HepG2 (cell line): Measurements from ENCODE around the gene FAAP20. TPM values are rescaled to one million over a fixed set of nuclear protein-coding genes. Genes with fewer than 3 reads are reported as not detected.

ENCODE experiments used
- AGO2 ChIP-seq: fragments of 200-400 bp; formaldehyde crosslinking; optimal IDR thresholded peaks from 2 replicates; pipeline ENCODE3; 2017; ENCODE audit warnings: mild to moderate bottlenecking, low read depth, low read length, moderate library complexity
- AKNA ChIP-seq: sonication (generic); formaldehyde crosslinking; IDR thresholded peaks from 2 replicates; pipeline ENCODE4 v1.4.0; 2020; ENCODE audit warnings: missing genetic modification reagents, borderline replicate concordance
- ELF3 ChIP-seq: IDR thresholded peaks from 2 replicates; pipeline ENCODE4 v1.6.1; 2016; ENCODE audit warnings: missing genetic modification reagents, missing compliant biosample characterization
- ETV5 ChIP-seq: IDR thresholded peaks from 2 replicates; pipeline ENCODE4 v1.6.1; 2018; ENCODE audit warnings: missing biosample characterization, missing genetic modification reagents, inconsistent platforms, borderline replicate concordance
- GPN1 ChIP-seq: sonication (generic); formaldehyde crosslinking; IDR thresholded peaks from 2 replicates; pipeline ENCODE4 v1.5.1; 2020; ENCODE audit warnings: missing genetic modification reagents, borderline replicate concordance
- IRF2 ChIP-seq: IDR thresholded peaks from 2 replicates; pipeline ENCODE4 v1.6.1; 2018; ENCODE audit warnings: missing genetic modification reagents, missing compliant biosample characterization
- MTERF4 ChIP-seq: sonication (generic); formaldehyde crosslinking; IDR thresholded peaks from 2 replicates; pipeline ENCODE4 v1.8.0; 2023; ENCODE audit warnings: mild to moderate bottlenecking, missing genetic modification reagents
- PBX3 ChIP-seq: sonication (generic); formaldehyde crosslinking; IDR thresholded peaks from 2 replicates; pipeline ENCODE4 v1.8.1; 2023; ENCODE audit warnings: missing genetic modification reagents, inconsistent platforms, borderline replicate concordance
- RAD51 ChIP-seq: fragments of 450-650 bp; IDR thresholded peaks from 2 replicates; pipeline ENCODE4 v1.6.1; 2016; ENCODE audit warnings: borderline replicate concordance
- SRY ChIP-seq: sonication (generic); formaldehyde crosslinking; IDR thresholded peaks from 2 replicates; pipeline ENCODE4 v1.8.0; 2022; ENCODE audit warnings: mild to moderate bottlenecking, missing genetic modification reagents
- TRAFD1 ChIP-seq: sonication (generic); formaldehyde crosslinking; IDR thresholded peaks from 2 replicates; pipeline ENCODE4 v1.5.1; 2020; ENCODE audit warnings: missing genetic modification reagents, mild to moderate bottlenecking, borderline replicate concordance
- ZBTB25 ChIP-seq: IDR thresholded peaks from 2 replicates; pipeline ENCODE4 v1.6.1; 2018; ENCODE audit warnings: missing genetic modification reagents
- ZBTB39 ChIP-seq: sonication (generic); formaldehyde crosslinking; IDR thresholded peaks from 2 replicates; pipeline ENCODE4 v1.5.0; 2020; ENCODE audit warnings: missing genetic modification reagents
- ZNF329 ChIP-seq: sonication (generic); formaldehyde crosslinking; IDR thresholded peaks from 2 replicates; pipeline ENCODE4 v1.9.0; 2021; ENCODE audit warnings: low read depth, mild to moderate bottlenecking, missing genetic modification reagents
- ZNF382 ChIP-seq: sonication (generic); formaldehyde crosslinking; IDR thresholded peaks from 2 replicates; pipeline ENCODE4 v1.5.0; 2020; ENCODE audit warnings: missing genetic modification reagents, mild to moderate bottlenecking, borderline replicate concordance
- polyA plus RNA-seq, 8 experiments: library from polyadenylated mRNA; depleted of rRNA in 3 of 8; stranded (reverse) in 7 of 8; unstranded in 1 of 8; fragments of >200 nt; fragmentation: Illumina TruSeq in 4 of 8; extraction: Trizol in 4 of 8; gene quantifications; 2 replicates each; pipeline versions ENCODE4 v1.2.1 to v1.2.3, GENCODE V29; 2011 to 2016; ENCODE audit warnings: low read depth in 4 of 8, missing spikeins in 1 of 8, mixed read lengths in 1 of 8; ENCODE audit not compliant: insufficient read depth in 1 of 8
- total RNA-seq, 5 experiments: library from RNA; depleted of rRNA; stranded (reverse); fragments of >200 nt; fragmentation: Illumina TruSeq; extraction: Trizol; gene quantifications; 2 replicates each; pipeline ENCODE4 v1.2.3, GENCODE V29; 2016; ENCODE audit warnings: low read depth in 1 of 5

The FAAP20 gene
- total and polyA plus RNA-seq, 2 of the 13 experiments (the other 11 are each of a cell fraction or from before 2014, with no cell fraction given), result 9.6 to 10.8 TPM

- TF ChIP-seq ZBTB25 (CRISPR knock-in tag) (no peak; the same call in 1 of the 2 replicates), TRAFD1 (CRISPR knock-in tag) (no peak), ZNF382 (CRISPR knock-in tag) (no peak), IRF2 (CRISPR knock-in tag) (peak; percentile 60; the same call in 1 of the 2 replicates), ZBTB39 (CRISPR knock-in tag) (no peak), RAD51 (no peak), GPN1 (no peak), ZNF329 (CRISPR knock-in tag) (no peak), AGO2 (peak; percentile 84), PBX3 (CRISPR knock-in tag) (no peak), AKNA (CRISPR knock-in tag) (no peak), MTERF4 (no peak), ETV5 (CRISPR knock-in tag) (0 out of 2 replicates have a peak, but pooled peaks have one; percentile 14), ELF3 (CRISPR knock-in tag) (no peak), SRY (0 out of 2 replicates have a peak, but pooled peaks have one; percentile 33)
Observed at GRCh38 chr1:2189459-2190425, 4.8 kb downstream of the FAAP20 start (continued).
